Measurements from ENCODE around the gene IKBKG. TPM values are rescaled to one million over a fixed set of nuclear protein-coding genes. Genes with fewer than 3 reads are reported as not detected.

Gene IKBKG
- total and polyA plus RNA-seq, 2 of the 4 experiments (the other 2 are of a cell fraction): 16.5 to 38.2 TPM

- TF ChIP-seq ELK1 (IDR thresholded peaks at IDR 0.05; ENCODE audit: borderline replicate concordance, low read depth, low read length) (no peak), BHLHE40 (IDR thresholded peaks at IDR 0.05; ENCODE audit: low read depth, low read length) (no peak), NFE2L2 (IDR thresholded peaks at IDR 0.05; ENCODE audit: low read depth, low read length) (no peak), POLR2A (IDR thresholded peaks at IDR 0.05; ENCODE audit: low read depth, low read length) (no peak), FOS (IDR thresholded peaks at IDR 0.05; ENCODE audit: low read depth, low read length) (no peak)
Measured at GRCh38 chrX:154507673-154508383, 39.6 kb upstream of the IKBKG start (continued).

- Histone ChIP-seq H4K5ac (ENCODE audit: low read depth, low read length) (no peak overlapping the region), H2BK20ac (ENCODE audit: low read depth, low read length) (no peak overlapping the region), H3K27ac (ENCODE audit: insufficient read depth, low read length) (no peak overlapping the region), H4K20me1 (ENCODE audit: insufficient read depth, low read length) (no peaks in the 10 kb centered on the region), H2AFZ (replicated peaks; ENCODE audit: low read length, poor library complexity) (no peak overlapping the region), H3K27me3 (ENCODE audit: control insufficient read depth, insufficient read depth, low read length) (no peaks in the 10 kb centered on the region), H3K4me2 (ENCODE audit: low read depth, low read length) (no peak overlapping the region), H3K79me1 (ENCODE audit: low read depth in 1 of 2, low read length in 2 of 2) (peaks cover 0 to 4% of the 10 kb centered on the region in 2 experiments; a peak in 1 of 4 replicates), H2AK9ac (replicated peaks; ENCODE audit: low read depth, low read length, poor library complexity) (no peak overlapping the region), H3K9ac (ENCODE audit: low read depth, low read length) (no peak overlapping the region), H2AK5ac (ENCODE audit: low read depth, low read length) (no peak overlapping the region), H3K23ac (ENCODE audit: low read depth, low read length) (no peak overlapping the region), H2BK5ac (ENCODE audit: low read depth, low read length, poor library complexity, severe bottlenecking) (no peak overlapping the region), H3K56ac (ENCODE audit: extremely low read depth, insufficient read depth, low read length) (no peak overlapping the region), H2BK15ac (ENCODE audit: low read depth, low read length) (no peak overlapping the region), H4K91ac (ENCODE audit: insufficient read depth, low read depth, low read length) (no peak overlapping the region), H3K4ac (ENCODE audit: low read depth, low read length) (no peak overlapping the region), H3K9me1 (ENCODE audit: insufficient read depth, low read length) (peaks cover 4% of the 10 kb centered on the region), H3K36me3 (ENCODE audit: control insufficient read depth, insufficient read depth, low read length) (peaks cover 10% of the 10 kb centered on the region; the same call in 1 of the 2 replicates), H3K4me1 (ENCODE audit: control insufficient read depth, insufficient read depth, low read length) (peaks cover 2% of the 10 kb centered on the region; the same call in 1 of the 2 replicates), H3K9me3 (ENCODE audit: control insufficient read depth, insufficient read depth, low read length) (peaks cover 3% of the 10 kb centered on the region; the same call in 1 of the 2 replicates), H2BK120ac (ENCODE audit: low read depth, low read length) (no peak overlapping the region), H3K4me3 (ENCODE audit: insufficient read depth, low read depth, low read length) (no peak overlapping the region), H3K18ac (ENCODE audit: low read depth, low read length) (no peak overlapping the region), H4K8ac (ENCODE audit: low read depth in 2 of 2, low read length in 2 of 2) (no peak overlapping the region), H3K14ac (replicated peaks; ENCODE audit: low read depth, low read length) (no peak overlapping the region)
- BruUV-seq (replicated peaks): no TSS peak
- no peak for DNase-seq
- ChIA-PET POLR2A (ENCODE audit: unreplicated experiment) (no interaction called here), CTCF (no interaction called here)
- dilution Hi-C loops (cut with HindIII; ENCODE audit: low sequenced_read_pairs, unreplicated experiment): no loop called here
- in situ Hi-C loops (cut with MboI; ENCODE audit: low sequenced_read_pairs): no loop called here
- no peak for ATAC-seq (ENCODE audit: low read depth)
- WGBS, 2 experiments (ENCODE audit: extremely low coverage in 2 of 2, insufficient read length in 1 of 2): 80% methylated on average over 10 of the region's 13 CpGs; no CpG with 5 or more reads in 1 of the 2 experiments
- intact Hi-C loops (cut with micrococcal nuclease): no loop called here
- TF ChIP-seq RAD21 (IDR thresholded peaks at IDR 0.05; ENCODE audit: low read length) (no peak), RCOR1 (IDR thresholded peaks at IDR 0.05; ENCODE audit: insufficient replicate concordance, low read length) (no peak), USF2 (IDR thresholded peaks at IDR 0.05; ENCODE audit: low read depth, low read length) (no peak), POLR2A (IDR thresholded peaks at IDR 0.05; ENCODE audit: low read depth, low read length) (no peak), FOS (IDR thresholded peaks at IDR 0.05; ENCODE audit: low read depth, low read length) (no peak), CTCF (conservative IDR thresholded peaks at IDR 0.05; ENCODE audit: low read depth, low read length) (no peak), MXI1 (IDR thresholded peaks at IDR 0.05; ENCODE audit: borderline replicate concordance, low read depth, low read length) (no peak), ELK1 (IDR thresholded peaks at IDR 0.05; ENCODE audit: borderline replicate concordance, low read depth, low read length) (no peak), NFE2L2 (IDR thresholded peaks at IDR 0.05; ENCODE audit: low read depth, low read length) (no peak)
Measured at GRCh38 chrX:154508384-154508745, 39.1 kb upstream of the IKBKG start.
